Heart left ventricle (tissue), 16 donors: Measurements from ENCODE around the gene UBE2U. TPM values are rescaled to one million over a fixed set of nuclear protein-coding genes. Genes with fewer than 3 reads are reported as not detected.

ENCODE experiments used
- ATAC-seq, 4 donors: fragments of 200-7000 bp; cut with Tn5 transposase; one replicate each; pipeline ENCODE4 v1.9.1; 2020 to 2022; ENCODE audit warnings: moderate library complexity in 4 of 4, mild to moderate bottlenecking in 3 of 4, moderate number of reproducible peaks in 1 of 4
- DNase-seq, 5 donors: peaks; one replicate each; pipeline ENCODE4 v3.0.0-alpha.2; 2020
- H3K27ac ChIP-seq, 12 donors: fragments of 200-600 bp; sonication (generic) in 4 of 12; one replicate each; pipeline versions ENCODE4 v1.5.0 to v1.8.0; 2016 to 2022; ENCODE audit warnings: mild to moderate bottlenecking in 2 of 12
- H3K27me3 ChIP-seq, 9 donors: fragments of 200-600 bp; sonication (generic) in 2 of 9; one replicate each; pipeline versions ENCODE4 v1.5.1 to v1.8.0; 2016 to 2022; ENCODE audit warnings: mild to moderate bottlenecking in 3 of 9
- H3K36me3 ChIP-seq, 9 donors: fragments of 200-600 bp; sonication (generic) in 2 of 9; one replicate each; pipeline versions ENCODE4 v1.5.0 to v1.8.0; 2018 to 2022; ENCODE audit warnings: mild to moderate bottlenecking in 2 of 9
- H3K4me1 ChIP-seq, 12 donors: fragments of 200-600 bp; sonication (generic) in 4 of 12; one replicate each; pipeline versions ENCODE4 v1.5.0 to v1.8.0; 2016 to 2022; ENCODE audit warnings: mild to moderate bottlenecking in 3 of 12
- H3K4me3 ChIP-seq, 12 donors: fragments of 200-600 bp; sonication (generic) in 4 of 12; one replicate each; pipeline versions ENCODE4 v1.5.0 to v1.8.0; 2017 to 2022; ENCODE audit warnings: mild to moderate bottlenecking in 9 of 12, moderate library complexity in 4 of 12
- H3K9me3 ChIP-seq, 12 donors: fragments of 200-600 bp; sonication (generic) in 4 of 12; one replicate each; pipeline versions ENCODE4 v1.5.0 to v1.8.0; 2016 to 2022; ENCODE audit warnings: mild to moderate bottlenecking in 1 of 12
- POLR2A ChIP-seq, 2 donors: fragments of 450-650 bp; IDR thresholded peaks; one replicate each; pipeline ENCODE4 v1.6.1; 2017; ENCODE audit warnings: antibody characterized with exemption in 2 of 2, mild to moderate bottlenecking in 2 of 2, moderate library complexity in 2 of 2
- WGBS, 4 donors: extraction: QIAGEN DNeasy Blood & Tissue Kit in 2 of 4; methylation state at CpG; one replicate each; pipeline versions ENCODE4 v1.1.5 to v1.1.7; 2013 to 2018; 5-methylcytosine and 5-hydroxymethylcytosine counted together
- intact Hi-C, 10 donors: fragments of 100-400 bp; cut with DNase I; formaldehyde crosslinking; loops; one replicate each; pipeline versions ENCODE4 v1.11.1 to v1.14.2; 2022
- polyA plus RNA-seq, 2 donors: library from polyadenylated mRNA; stranded (reverse); fragments of 200-250 nt; gene quantifications; one replicate each; pipeline ENCODE4 v1.2.3, GENCODE V29; 2013
- total RNA-seq, 9 donors: library from RNA; depleted of rRNA in 2 of 9; stranded (reverse); fragments of >200 nt in 2 of 9; fragmentation: NEBNext Ultra II Directional in 3 of 9; extraction: Animal tissue kit (Norgen Biotek cat#: 25700) in 3 of 9; gene quantifications; one replicate each; pipeline versions ENCODE4 v1.1.0 to v1.2.4, GENCODE V29; 2016 to 2023
- TF ChIP-seq, protein P1 (sequence below), 12 donors: fragments of 200-600 bp; sonication (generic) in 4 of 12; IDR thresholded peaks; one replicate each; pipeline versions ENCODE4 v1.5.0 to v1.8.0; 2018 to 2022; ENCODE audit warnings: antibody characterized with exemption in 12 of 12, mild to moderate bottlenecking in 5 of 12
- donor health status: ischemic (EF 13 %, LVEDD 7.1; RV severe dilation, severe dysfunction).
- donor health status: healthy with polysubstance abuse.
- donor health status: DM: no; HTN: yes; CAD: no.
- donor health status: DM: no; HTN: no; CAD: no.
- donor health status: ischemic (EF 25% LVEDD 6.9; RV normal size, moderate dysfunction).
- donor health status: ischemic (EF 25% LVEDD 5.7; RV mildly dilated, moderate dysfunction).
- donor health status: healthy.
- donor health status: DM: yes; HTN: yes; CAD: no.
- donor health status: ischemic (EF 35%, LVEDD 5.7; RV mildly dilated, moderate dysfunction).
- donor health status: nonischemic (EF 11% LVEDD 7.7; RV severe dilation, severe dysfunction).
- donor health status: DM: yes; HTN: yes; CAD: no.
- donor health status: PGD.
- donor health status: ischemic (EF 29% LVEDD 5.4; RV normal size, mild dysfunction).
- donor health status: nonischemic (EF 23%, LVEDD 6.1; RV moderate dilation, normal function).

UBE2U gene
- total and polyA plus RNA-seq, 11 donors, result 0.19 to 2.7 (median 2.5) TPM; not detected in 8

GRCh38 chr1:64228167-64228957 is 24.9 kb downstream of the UBE2U start:
- no peak for ATAC-seq

GRCh38 chr1:64229307-64229706 is 25.9 kb downstream of the UBE2U start:
- intact Hi-C loops, result no loop called here
- H3K27ac ChIP-seq, result no peak overlapping the region
- TF ChIP-seq, protein P1, sequence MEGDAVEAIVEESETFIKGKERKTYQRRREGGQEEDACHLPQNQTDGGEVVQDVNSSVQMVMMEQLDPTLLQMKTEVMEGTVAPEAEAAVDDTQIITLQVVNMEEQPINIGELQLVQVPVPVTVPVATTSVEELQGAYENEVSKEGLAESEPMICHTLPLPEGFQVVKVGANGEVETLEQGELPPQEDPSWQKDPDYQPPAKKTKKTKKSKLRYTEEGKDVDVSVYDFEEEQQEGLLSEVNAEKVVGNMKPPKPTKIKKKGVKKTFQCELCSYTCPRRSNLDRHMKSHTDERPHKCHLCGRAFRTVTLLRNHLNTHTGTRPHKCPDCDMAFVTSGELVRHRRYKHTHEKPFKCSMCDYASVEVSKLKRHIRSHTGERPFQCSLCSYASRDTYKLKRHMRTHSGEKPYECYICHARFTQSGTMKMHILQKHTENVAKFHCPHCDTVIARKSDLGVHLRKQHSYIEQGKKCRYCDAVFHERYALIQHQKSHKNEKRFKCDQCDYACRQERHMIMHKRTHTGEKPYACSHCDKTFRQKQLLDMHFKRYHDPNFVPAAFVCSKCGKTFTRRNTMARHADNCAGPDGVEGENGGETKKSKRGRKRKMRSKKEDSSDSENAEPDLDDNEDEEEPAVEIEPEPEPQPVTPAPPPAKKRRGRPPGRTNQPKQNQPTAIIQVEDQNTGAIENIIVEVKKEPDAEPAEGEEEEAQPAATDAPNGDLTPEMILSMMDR (IDR thresholded peaks at IDR 0.05), result no peak
- no peak for TF ChIP-seq POLR2A (IDR thresholded peaks at IDR 0.05)
- no peak for DNase-seq
- H3K4me1 ChIP-seq, result no peaks in the 10 kb centered on the region
- 39 to 48% (median 46%) methylated on average over 3 of the region's 3 CpGs for WGBS, 4 donors
- ATAC-seq, result no peak
- H3K36me3 ChIP-seq, result no peaks in the 10 kb centered on the region
- H3K9me3 ChIP-seq, result no peaks in the 10 kb centered on the region
- H3K27me3 ChIP-seq, result peaks cover 0 to 14% (median 0%) of the 10 kb centered on the region in 9 donors
- H3K4me3 ChIP-seq, result no peak overlapping the region

More at GRCh38 chr1:64228167-64228957, 24.9 kb downstream of the UBE2U start:
- DNase-seq, result no peak
- Histone ChIP-seq H3K4me1 (no peaks in the 10 kb centered on the region), H3K9me3 (no peaks in the 10 kb centered on the region), H3K27me3 (peaks cover 0 to 14% (median 0%) of the 10 kb centered on the region in 9 donors), H3K27ac (no peak overlapping the region), H3K36me3 (no peaks in the 10 kb centered on the region), H3K4me3 (no peak overlapping the region)
- TF ChIP-seq, protein P1 (IDR thresholded peaks at IDR 0.05), result no peak
- no peak for TF ChIP-seq POLR2A (IDR thresholded peaks at IDR 0.05)
- intact Hi-C loops, result no loop called here
- 84 to 91% (median 88%) methylated on average over 10 of the region's 10 CpGs for WGBS, 4 donors

- no peak for ATAC-seq
- 49 to 65% (median 53%) methylated on average over 4 of the region's 4 CpGs for WGBS, 4 donors
Measured at GRCh38 chr1:64231153-64231552, 27.7 kb downstream of the UBE2U start.

DNA sequence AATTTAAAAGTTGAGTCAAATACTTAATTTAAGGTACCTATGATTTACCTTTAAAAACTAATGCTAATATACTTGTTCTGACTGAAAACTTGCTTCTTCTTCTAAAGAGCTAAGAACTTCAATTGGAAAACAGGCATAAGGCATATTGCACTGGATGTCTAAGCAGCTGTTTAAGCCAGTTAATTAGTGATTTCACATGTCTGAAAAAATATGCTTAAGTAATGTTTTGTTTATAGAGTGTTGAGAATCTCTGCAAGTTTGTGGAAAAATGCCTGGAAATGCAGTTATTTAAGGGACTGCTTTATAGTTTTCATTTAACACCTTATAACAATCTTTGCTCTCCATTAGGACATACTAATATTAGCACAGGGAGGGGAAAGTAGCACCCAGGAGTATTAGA is 28.2 kb downstream of the UBE2U start:
- Histone ChIP-seq H3K27me3 (peaks cover 0 to 19% (median 0%) of the 10 kb centered on the region in 9 donors), H3K4me1 (no peaks in the 10 kb centered on the region), H3K36me3 (no peaks in the 10 kb centered on the region), H3K9me3 (no peaks in the 10 kb centered on the region), H3K4me3 (no peak overlapping the region), H3K27ac (no peak overlapping the region)
- intact Hi-C loops, result loop anchor here in 2 of 10 donors (5.0 to 10.0 kb wide), 2 partner anchors 67 to 89 kb away; no protein-coding TSS in a partner anchor
- no peak for ATAC-seq
- TF ChIP-seq, protein P1 (IDR thresholded peaks at IDR 0.05), result no peak
- TF ChIP-seq POLR2A (IDR thresholded peaks at IDR 0.05), result no peak
- DNase-seq, result no peak

More at GRCh38 chr1:64231153-64231552, 27.7 kb downstream of the UBE2U start:
- no peak for TF ChIP-seq POLR2A (IDR thresholded peaks at IDR 0.05)
- TF ChIP-seq, protein P1 (IDR thresholded peaks at IDR 0.05), result no peak
- H3K4me3 ChIP-seq, result no peak overlapping the region
- no peaks in the 10 kb centered on the region for H3K36me3 ChIP-seq
- no peak overlapping the region for H3K27ac ChIP-seq
- intact Hi-C loops, result loop anchor here in 2 of 10 donors (5.0 to 10.0 kb wide), 2 partner anchors 66 to 89 kb away; no protein-coding TSS in a partner anchor
- no peaks in the 10 kb centered on the region for H3K9me3 ChIP-seq
- H3K27me3 ChIP-seq, result peaks cover 0 to 19% (median 0%) of the 10 kb centered on the region in 9 donors
- no peaks in the 10 kb centered on the region for H3K4me1 ChIP-seq
- no peak for DNase-seq
